Dermis microvascular lymphatic vessel endothelial cell (primary cell): ENCODE data around the gene FGD4. TPM values are rescaled to one million over a fixed set of nuclear protein-coding genes. Genes with fewer than 3 reads are reported as not detected.

Experiments
- DNase-seq, 2 donors: peaks; one replicate each; pipeline versions ENCODE4 v3.0.0 to v3.0.0-alpha.2; 2010; ENCODE audit warnings: low read depth in 2 of 2
- total RNA-seq: library from RNA; depleted of rRNA; stranded (reverse); fragments of >200 nt; gene quantifications from 2 replicates; pipeline ENCODE4 v1.2.1, GENCODE V29; 2014

FGD4 gene
- total RNA-seq, 1 donor from 2014 or later: 9.2 TPM

DNA sequence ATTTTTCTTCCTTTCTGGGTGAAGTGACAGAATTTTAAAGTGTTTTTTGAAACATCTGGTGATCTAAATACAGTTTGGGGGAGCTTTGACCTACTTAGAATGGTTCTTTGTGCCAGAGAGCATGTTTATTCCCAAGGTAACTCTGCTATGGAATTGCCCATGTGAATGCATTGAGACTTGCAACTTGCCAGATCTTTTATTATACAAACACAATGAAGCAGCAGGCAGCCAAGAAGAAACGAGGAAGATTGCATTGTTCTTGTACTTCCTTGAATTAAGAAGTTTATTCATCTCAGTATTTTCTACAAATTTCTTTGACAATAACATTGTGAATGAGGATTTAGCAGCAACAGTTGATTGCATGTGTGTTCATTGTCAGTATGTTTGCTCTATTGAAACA lies 55.5 kb downstream of the FGD4 start:
- peak in 1 of 2 donors; percentile 88 for DNase-seq

DNA sequence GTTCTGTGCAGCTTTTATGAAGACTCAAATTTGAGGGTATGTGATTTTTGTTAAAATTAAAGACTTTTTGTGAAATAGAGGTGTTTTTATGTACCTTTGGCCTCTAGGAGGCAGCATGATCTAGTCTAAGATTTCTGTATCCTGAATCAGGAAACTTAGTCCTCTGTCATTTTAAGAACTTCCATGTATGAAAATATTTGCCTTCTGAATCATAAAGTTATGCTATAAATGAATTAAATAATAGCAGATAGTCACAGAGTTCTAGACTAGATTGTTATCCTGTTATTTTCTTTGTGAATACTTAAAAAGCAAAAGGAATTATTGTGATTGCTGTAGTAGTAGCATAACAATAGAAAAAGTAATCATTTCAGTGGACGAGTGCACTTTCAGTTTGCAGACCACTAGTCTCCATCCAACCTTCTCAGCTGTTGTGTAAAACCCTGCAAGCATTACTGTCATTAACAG lies 56.3 kb downstream of the FGD4 start:
- peak; percentile 80 to 87 for DNase-seq

DNA sequence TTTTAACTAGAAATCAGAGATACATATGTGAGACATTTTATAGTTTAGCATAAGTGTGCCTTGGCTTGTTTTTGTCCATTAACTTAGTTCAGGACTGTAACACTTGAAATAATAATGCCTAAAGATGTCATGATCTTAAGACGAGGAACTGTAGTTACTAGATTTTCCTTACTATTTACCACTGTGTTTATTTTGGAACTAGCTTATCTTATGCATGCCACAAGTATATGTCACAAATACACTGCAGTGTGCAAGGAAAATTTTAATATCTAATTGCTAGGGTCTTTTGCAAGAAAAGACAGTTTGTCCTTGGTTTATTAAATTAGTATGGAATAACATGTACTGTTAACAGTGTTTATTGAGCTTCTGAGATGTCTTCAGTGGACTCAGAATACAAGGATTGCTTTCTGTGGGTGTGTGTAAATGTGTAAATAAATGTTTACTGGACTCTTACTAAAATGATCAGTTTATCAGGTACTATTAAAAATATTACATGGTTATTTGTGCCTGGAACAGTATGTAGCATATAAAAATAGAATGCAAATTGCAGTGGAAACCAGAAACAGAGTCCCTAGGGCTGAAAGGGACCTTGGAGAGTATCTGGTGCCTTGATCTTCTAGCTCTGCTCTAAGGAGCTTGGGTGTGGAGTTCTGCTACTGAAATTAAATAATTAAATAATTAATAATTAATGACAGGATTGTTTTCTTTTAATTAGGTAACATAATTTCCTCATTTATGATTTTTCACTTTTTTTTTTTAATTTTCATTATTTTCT lies 58.1 kb downstream of the FGD4 start:
- DNase-seq: peak in 1 of 2 donors; percentile 37

DNA sequence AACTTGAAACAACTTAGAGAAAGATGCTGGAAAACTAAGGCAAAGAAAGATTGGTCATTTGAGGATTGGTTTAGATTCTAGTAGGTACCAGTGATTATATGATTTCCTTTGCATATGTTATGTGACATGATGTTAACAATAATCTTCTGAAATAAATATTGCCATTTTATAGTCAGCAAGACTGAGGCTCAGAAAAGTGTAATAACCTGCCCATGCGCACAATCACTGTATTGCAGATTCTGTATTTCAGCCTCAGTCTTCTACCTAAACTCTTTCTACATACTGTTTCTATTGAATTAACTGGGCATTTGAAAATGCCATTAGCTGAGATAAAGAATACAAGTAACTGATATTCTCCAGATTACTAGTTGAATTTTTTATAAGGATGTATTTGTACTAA lies 61.3 kb downstream of the FGD4 start:
- DNase-seq: no peak

DNA sequence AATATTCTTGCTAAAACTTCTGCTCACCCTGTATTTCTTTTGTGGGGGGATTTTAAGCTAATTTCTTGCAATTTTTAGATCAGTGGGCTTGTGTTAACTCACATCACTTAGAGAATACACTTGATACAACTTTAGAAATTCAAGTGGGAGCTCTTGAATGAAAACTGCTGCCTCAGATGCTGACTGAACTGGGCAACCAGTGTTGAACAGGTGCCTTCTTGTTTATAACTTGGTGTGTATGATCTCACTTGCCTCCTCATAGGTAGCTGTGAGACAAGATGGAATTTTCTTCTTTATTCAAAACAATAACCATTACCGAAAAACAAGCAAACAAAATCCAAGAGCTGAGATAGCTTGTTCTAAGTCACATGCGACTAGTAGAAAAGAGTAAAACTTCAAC lies 63.5 kb downstream of the FGD4 start:
- no peak for DNase-seq

DNA sequence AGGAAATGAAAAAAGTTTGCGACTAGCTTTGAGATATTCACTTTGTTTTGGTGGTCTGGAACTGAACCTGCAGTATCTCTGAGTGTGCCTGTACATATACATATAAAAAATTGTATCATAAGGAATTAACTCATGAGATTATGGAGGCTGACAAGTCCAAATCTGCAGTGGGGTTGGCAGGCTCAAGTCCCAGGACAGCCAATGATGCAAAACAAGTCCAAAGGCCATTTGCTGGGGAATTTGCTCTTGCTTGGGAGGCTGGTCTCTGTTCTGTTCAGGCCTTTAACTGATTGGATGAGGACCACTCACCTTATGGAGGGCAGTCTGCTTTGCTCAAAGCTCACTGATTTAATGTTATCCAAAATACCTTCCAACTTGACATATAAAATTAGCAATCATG lies 66.8 kb downstream of the FGD4 start:
- no peak for DNase-seq

DNA sequence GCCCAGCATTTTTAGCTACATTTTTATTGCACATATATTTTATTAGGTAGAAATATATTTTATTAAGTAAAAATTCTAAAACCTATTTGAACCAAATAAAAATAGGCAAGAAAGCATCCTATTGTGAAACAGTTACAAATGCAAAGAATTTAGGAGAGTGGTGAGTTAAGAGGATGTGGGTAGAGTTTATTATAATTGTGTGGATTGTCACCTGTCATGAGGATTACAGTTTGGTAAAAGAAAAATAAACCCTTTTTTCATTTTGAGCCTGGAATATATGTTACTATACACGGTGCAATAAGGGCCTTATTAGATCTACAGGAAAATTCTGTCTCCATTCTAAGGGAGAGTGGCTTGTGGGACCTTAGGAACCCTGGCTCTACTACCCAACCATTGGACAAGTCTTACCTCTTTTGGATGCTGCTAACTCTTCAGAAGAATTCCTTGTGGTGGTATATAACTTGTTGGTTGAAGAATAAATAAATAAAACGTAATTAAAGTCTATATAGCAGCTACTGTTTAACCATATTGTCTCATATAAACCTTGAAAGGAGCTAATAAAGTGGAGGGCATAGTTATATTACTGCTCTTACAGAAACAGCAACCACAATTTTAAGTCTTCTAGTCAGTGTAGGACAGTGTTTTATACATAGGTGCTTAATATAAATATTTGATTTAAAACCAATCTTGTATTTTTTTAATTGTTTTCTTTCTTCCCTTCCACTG lies 67.8 kb downstream of the FGD4 start:
- DNase-seq: no peak

DNA sequence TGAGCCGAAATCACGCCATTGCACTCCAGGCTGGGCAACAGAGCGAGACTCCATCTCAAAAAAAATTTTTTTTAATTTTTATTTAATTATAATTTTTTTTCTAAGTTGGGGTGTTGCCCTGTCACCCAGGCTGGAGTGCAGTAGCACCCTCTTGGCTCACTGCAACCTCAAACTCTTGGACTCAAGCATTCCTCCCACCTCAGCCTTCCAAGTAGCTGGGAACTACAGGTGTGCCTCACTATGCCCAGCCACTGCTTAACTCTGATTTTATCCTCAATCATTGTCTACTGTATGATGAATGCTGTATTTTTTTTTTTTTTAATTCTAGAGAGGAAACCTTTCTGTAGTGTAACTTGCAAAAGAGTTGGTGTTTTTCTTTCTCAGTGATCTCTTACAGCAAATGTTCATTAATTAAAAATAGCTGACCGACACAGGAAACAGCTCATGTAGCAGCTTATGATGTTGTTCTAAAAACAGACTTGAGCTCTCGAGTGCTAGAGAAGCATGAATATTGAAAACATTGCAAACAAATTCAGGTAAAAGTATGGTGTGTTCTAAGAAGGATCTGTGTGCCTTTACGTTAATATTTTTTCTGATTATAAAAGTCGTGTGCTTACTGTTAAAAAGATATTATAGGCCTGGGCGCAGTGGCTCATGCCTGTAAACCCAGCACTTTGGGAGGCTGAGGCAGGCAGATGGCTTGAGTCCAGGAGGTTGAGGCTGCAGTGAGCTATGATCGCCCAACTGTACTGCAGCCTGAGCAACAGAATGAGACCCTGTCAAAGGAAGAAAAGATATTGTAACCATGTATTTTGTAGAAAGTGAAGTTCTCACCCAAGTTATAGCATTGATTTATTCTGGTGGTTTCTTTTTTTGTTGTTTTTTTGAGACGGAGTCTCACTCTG lies 68.9 kb downstream of the FGD4 start:
- peak in 1 of 2 donors; percentile 50 for DNase-seq

DNA sequence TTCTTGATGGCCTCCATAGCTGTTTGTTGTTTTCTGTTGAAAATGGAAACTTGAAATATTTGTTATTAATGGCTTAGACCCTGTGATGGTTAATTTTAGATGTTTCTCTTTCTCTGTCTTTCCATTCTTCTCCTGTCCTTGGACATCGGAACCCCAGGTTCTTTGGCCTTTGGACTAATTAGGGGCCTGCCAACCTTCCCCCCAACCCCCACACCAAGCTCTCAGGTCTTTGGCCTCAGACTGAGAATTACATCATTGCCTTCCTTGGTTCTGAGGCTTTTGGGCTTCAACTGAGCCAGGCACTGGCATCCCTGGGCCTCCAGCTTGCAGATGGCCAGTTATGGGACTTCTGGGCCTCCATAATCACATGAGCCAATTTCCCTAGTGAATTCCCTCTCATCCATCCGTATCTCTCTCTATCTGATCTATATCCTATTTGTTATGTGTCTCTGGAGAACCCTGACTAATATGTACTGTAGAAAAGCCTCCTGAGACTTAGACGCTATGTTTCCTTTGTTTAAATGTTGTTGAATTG lies 71.6 kb downstream of the FGD4 start:
- DNase-seq: no peak

DNA sequence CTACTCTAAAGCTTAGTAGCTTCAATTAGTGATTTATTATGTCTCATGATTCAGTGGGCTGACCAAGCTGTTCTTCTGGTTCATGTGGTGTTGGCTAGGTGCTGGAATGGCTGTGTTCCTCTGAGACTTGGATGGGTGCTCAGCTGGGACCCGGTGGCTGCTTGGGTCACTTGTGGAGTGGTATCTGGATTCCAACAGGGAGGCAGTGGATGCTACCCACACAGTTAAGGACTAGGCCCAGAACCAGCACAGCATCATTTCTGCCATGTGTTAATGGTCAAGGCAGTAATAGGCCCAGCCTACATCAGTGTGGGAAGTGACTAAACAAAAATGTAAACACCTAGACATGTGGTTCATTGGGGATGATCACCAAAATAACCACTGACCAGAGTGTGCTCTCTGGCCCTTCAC lies 72.2 kb downstream of the FGD4 start:
- no peak for DNase-seq

DNA sequence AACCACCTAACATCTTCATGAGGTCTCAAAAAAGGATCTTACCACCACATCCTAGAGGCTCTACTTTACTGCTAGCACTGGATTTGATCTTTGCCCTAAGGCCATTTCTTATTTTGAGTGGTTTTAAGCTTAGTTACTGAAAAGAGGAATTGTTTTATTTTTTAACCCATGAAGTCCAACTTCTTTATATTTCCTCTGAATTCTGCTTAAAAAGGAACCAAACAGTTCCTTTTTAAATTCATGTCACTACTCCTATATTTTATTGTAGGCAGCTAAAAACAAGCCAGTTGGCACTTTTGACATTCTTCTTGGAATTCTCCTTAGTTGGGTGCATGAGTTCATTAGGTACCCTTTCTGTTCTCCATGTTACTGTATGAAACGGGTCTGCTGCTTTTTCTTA lies 76.4 kb downstream of the FGD4 start:
- no peak for DNase-seq

DNA sequence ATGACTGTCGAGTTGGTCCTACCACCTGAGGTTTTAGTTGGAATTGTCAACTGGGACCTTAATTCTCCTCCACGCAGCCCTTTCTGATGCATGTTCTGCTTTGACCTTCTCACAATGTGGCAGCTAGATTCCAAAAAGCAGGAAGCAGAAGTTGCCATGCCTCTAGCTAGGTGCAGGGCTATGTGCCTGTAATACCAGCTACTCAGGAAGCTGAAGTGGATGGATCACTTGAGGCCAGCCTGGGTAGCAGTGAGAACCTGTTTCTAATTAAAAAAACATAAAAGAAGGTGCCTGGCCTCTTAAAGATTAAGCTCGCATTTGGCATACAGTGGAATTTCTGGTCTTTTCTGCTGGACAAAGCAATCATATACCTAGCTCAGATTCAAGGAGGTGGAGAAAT lies 77.1 kb downstream of the FGD4 start:
- DNase-seq: no peak

DNA sequence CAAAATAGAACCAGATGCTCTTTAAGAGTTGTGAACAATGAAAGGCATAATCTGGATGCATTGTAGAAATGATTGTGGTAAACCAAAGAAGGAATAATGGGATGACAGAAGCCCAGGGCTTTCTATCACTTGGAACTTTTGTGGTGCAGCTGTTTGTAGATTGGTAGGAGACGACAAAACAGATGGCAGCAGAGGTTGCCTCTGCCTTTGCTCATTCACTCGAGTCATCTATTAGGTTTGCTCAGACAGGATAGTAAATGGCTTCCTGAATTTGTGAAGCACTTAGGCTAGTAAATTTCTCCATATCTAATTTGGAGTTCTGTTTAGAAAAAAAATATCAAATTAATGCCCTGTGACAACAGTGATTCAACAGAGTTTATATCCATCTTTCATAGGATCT lies 78.4 kb downstream of the FGD4 start:
- DNase-seq: no peak

DNA sequence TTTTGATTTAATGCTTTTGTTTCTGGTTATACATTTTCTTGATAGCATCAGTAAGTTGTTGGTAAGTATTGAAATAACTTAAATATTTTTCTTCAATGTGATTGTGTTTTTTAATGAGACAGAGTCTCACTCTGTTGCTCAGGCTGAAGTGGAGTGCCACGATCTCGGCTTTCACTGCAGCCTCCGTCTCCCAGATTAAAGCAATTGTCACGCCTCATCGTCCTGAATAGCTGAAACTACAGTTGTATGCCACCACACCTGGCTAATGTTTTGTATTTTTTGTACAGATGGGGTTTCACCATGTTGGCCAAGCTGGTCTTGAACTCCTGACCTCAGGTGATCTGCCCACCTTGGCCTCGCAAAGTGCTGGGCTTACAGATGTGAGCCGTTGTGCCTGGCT lies 78.8 kb downstream of the FGD4 start:
- no peak for DNase-seq

DNA sequence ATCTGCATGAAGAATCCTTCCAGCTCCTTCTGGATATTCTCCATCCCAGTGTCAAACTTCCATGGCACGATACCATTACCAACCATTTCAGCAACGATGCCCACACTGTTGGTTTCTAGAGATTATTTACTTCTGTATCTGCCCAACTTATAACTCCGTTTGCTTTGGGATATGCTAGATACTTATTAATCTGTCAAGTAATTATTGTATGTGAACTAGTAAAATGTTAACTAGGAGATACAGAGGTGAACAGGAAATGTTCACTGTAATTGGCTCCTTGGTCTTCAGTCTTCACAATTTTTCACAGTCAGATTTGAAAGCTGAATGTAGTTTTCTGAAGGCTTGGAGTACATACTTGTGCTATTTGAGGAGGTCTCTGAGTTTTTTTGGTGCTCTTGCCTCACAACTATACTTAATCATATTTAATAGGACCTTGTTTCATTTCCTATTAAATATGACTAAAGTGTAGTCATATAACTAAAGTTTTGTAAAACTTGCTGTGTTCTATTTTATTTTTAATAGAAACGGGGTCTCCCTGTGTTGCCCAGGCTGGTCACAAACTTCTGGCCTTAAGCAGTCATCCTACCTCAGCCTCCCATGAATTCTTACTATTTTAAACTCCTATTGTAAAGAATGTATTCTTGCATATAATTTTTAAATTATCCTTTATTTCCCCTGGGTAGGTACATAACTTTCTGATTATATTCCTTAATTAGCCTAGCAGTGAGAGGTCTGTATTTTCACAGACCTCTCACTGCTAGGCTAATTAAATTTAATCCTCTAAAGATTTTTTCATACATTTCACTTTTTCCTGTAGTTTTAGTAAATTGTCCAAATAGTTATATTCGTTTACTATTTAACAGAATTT lies 79.7 kb downstream of the FGD4 start:
- no peak for DNase-seq

DNA sequence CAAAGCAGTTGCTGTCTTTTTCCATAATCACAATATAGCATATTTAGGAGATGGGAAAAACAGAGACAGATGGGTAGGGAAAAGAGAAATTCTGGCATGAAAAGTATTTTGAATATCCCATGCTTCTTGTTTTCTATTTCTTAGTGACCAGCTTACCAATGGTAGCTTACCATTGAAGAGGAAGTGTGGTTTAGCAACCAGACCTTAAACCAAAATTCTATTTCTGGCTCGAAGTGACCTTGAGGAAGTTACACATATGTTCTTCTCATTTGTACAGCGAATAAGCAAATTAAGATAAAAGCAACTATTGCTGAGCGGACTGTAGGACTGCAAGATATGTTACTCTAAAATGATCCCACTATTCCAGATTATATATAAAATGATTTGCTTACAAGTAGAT lies 82.9 kb downstream of the FGD4 start:
- DNase-seq: peak in 1 of 2 donors; percentile 73

DNA sequence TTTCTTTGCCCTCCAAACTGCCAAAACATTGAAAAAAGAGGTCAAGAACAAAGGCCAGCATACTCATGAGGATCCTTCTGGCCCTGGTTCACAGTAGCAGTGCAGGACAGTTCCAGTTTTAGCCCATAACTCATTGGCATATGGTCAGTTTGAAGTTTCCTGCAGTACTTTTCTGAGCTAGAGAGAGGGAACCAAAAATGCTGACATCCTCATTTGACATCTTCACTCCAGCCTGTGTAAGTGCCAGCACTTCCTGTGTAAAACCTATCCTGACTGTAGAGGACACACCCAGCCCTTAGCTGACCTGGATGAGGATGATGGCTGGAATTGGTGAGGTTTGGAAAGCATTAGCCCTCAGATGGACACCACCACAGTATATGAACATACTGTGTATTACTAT lies 84.1 kb downstream of the FGD4 start:
- no peak for DNase-seq

DNA sequence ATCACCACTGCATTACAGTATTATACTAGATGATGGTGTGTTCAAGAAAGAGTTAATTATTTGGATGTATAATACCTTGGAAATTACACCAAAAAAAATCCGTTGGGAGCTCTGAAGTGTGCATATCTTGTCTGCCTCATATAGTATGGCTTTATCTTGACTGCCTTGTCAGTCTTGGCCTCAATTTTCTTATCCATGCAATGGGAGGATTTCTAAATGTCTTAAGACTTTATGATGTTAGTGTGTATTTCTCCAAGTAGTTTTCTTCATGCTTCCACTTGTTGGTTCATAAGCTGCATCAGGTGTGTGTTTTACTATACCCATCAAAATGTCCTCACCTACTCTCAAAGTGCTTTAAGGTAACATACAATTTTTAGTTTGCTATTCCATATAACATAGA lies 84.6 kb downstream of the FGD4 start:
- no peak for DNase-seq

DNA sequence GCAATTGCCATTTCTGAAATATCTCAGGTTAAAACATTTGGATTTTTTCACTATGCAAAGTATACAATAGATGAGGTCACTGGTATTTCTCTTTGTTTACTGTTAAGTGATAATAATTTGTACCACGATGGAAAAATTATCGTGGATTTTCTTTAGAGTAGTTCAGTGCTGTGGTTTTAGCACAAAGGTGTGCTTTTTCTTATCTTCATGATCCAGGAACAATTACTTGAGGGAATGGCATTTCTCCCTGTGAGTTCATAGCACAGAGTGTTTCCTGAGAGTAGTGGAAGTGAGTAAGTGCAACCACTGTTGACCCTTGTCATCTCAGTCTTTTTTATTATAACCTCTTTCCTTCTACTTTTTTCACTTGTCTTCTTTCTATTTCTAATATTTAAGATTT lies 86.8 kb downstream of the FGD4 start:
- peak in 1 of 2 donors; percentile 79 for DNase-seq

DNA sequence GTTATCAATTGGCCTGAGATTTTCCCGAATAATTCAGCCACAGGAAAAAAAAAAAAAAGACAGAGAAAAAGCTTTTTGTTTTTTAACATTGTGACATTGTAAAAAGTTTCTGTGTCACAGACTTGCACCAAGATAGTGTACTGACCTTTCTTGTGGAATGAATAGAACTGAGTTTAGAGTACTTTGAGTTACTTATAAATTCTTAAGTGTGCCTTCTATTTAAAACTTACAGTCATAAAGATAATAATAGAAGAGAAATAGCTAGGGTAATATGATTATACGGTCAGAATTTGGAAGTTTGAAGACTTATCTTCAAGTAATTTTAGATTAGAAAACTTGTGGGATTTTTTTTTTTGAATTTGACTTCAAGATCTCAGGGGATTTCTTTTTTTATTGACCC lies 88.8 kb downstream of the FGD4 start:
- DNase-seq: no peak

DNA sequence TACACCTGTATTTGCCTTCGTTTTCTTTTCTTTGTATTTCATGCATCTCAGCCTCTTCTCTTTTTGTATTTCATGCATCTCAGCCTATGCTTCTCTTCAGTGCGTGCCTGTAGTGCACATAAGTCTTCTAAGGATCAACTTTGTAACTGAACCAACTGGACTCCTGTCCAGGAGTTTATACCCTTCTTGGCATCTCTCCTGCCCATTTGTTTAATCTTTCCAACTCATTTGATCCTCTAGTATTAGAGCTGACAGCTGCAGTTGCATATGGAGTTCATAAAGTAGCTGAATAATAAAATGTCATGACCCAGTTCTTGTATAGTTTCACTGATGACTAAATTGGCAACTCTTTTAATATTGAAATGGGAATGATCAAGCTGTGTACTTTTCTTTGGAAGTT lies 89.7 kb downstream of the FGD4 start:
- DNase-seq: no peak
